LHCN-M2 (cell line): Measurements from ENCODE around the gene TPRN. TPM values are rescaled to one million over a fixed set of nuclear protein-coding genes. Genes with fewer than 3 reads are reported as not detected.

Experiments
- DNase-seq: peaks from one replicate; pipeline ENCODE4 v3.0.0-alpha.2; 2012; ENCODE audit warnings: low read depth
- total RNA-seq: library from RNA; depleted of rRNA; stranded (reverse); fragments of >200 nt; gene quantifications from 2 replicates; pipeline ENCODE4 v1.2.3, GENCODE V29; 2014; rRNA removed

Gene TPRN
- total RNA-seq, 1 experiment from 2014 or later: 10.7 TPM

DNA sequence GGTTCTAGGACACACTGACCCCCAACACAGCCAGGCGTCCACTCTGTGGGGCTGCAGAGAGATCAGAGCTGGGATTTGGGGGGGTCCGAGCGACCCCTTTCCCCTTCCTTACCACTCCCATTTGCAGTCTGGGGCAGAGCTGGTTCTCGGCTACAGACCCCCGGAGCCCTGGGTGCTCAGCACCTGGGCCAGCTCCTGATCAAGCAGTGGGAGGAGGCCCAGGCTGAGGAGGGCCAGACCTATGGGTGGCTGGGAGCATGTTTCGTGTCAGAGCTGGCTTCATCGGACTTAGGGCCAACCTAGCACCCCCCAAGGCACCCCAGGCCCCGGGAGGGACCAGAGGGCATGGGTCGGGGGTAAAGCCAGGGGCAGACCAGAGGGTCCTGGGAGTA, 54.0 kb downstream of the TPRN start:
- no peak for DNase-seq

DNA sequence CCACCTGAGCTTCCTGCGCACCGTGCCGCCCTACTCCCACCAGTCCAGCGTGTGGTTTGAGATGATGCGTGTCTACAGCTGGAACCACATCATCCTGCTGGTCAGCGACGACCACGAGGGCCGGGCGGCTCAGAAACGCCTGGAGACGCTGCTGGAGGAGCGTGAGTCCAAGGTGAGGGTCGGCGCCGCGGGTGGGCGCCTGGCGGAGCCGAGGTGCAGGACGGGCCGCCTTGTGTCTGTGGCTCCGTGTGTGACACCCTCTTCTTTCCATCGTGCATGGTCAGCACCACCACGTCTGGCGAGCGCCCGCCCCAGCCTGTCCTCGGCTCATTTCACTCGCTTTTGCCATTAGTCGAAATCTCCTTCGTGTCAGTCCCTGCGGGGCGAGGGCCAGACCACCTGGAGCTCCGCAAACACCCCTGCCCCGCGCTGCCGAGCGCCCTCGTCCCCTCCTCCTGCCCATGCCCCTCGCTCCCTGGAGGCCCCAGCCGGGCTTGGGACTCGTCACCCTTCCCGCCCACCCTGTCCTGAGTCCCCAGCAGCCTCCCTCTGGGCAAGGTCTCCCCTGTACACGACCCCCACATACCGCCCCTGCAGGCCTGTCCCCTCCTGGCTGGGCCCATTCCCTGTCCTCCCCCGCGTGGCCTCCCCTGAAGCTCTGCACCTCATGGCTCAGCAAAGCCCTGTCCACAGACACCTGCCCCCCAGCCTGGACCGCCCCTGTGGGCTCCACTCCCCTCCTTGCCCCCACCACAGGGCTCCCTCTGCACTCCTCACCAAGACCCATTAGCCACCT, 54.6 kb downstream of the TPRN start:
- DNase-seq: no peak

DNA sequence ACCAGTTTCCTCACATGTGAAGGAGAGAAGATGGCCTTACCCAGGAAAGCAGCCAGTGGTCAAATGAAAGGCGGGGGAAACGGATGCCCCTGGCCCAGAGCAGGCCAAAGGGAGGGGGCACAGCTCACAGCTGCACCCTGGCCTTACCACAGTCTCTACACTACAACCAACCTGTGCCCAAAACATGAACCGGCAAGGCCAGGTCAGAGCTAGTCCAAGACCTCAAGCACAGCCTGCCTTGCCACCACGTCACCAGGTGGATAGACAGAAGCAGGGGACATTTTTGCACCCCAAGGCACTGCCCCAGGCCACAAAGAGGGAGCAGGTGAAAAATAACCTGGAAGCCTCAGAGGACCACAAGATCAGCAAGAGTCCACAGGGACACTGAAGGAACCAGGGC, 57.1 kb downstream of the TPRN start:
- DNase-seq: no peak

DNA sequence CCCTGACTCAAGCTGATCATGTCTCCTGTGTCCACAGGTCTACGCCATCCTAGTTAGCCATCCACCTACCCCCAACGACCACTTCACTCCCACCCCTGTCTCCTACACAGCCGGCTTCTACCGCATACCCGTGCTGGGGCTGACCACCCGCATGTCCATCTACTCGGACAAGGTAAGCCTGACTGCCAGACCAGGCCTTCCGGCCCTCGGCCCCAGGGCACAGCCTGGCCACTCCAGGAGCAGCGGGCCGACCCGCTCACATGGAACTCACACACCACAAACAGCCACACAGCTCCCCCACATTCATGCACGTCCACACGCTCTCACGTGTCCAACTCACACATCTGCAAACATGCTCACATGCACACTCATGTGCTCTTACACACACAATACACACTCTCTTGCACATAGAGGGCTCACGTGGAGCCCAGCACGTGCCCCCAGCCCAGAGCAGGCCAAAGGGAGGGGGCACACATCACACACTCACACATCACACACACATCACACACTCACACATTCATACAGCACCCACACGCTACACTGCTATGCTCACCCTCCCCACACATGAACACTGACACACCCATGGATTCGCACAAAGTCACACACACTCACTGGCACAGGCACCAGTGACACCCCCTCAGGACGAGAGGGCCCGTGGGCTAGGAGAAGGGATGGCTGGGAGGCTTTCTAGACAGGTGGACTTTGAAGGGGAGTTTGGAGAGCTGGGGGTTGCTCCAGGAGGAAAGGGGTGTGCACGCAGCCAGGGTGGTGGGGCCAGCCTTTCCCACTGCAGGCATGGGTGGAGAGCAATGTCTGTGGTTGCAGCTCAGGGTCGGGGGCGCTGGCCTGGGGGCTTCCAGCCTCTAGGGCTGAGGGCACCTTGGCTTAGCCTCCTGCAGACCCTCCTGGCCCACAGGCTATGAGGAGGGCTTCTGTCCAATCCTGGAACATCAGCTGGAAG, 58.3 kb downstream of the TPRN start:
- DNase-seq: no peak

Other genes with a start within 250 kb of the TPRN start
- not detected in 2 replicates for gene LCN12, start 248.5 kb downstream of the TPRN start, total RNA-seq
- 2.0 TPM in 1 of 2 replicates, not detected in the other for gene PTGDS, start 223.2 kb downstream of the TPRN start, total RNA-seq
- 0.11 TPM in 1 of 2 replicates, not detected in the other for gene LCNL1, start 217.7 kb downstream of the TPRN start, total RNA-seq
- gene PAXX, start 208.3 kb downstream of the TPRN start, total RNA-seq: 53.2 and 67.3 TPM in 2 replicates
- gene CLIC3, start 204.2 kb downstream of the TPRN start, total RNA-seq: 0.52 TPM in 1 of 2 replicates, not detected in the other
- gene ABCA2, start 172.5 kb downstream of the TPRN start, total RNA-seq: 13.2 and 15.5 TPM in 2 replicates
- gene FUT7, start 168.7 kb downstream of the TPRN start, total RNA-seq: not detected in 2 replicates
- gene NPDC1, start 154.6 kb downstream of the TPRN start, total RNA-seq: 5.3 and 5.5 TPM in 2 replicates
- gene ENTPD2, start 146.7 kb downstream of the TPRN start, total RNA-seq: not detected in 2 replicates
- gene SAPCD2, start 130.2 kb downstream of the TPRN start, total RNA-seq: 16.1 and 17.7 TPM in 2 replicates
- gene UAP1L1, start 123.2 kb downstream of the TPRN start, total RNA-seq: 13.6 and 17.6 TPM in 2 replicates
- gene MAN1B1, start 113.8 kb downstream of the TPRN start, total RNA-seq: 78.4 and 92.8 TPM in 2 replicates
- 81.8 and 91.5 TPM in 2 replicates for gene DPP7, start 86.0 kb downstream of the TPRN start, total RNA-seq
- gene GRIN1, start 61.6 kb downstream of the TPRN start, total RNA-seq: 0.29 TPM in 1 of 2 replicates, not detected in the other
- gene LRRC26, start 30.7 kb downstream of the TPRN start, total RNA-seq: not detected in 2 replicates
- 0.45 TPM in 1 of 2 replicates, not detected in the other for gene TMEM210, start 28.7 kb downstream of the TPRN start, total RNA-seq
- gene ANAPC2, start 12.2 kb downstream of the TPRN start, total RNA-seq: 21.9 and 24.4 TPM in 2 replicates
- gene SSNA1, start 12.1 kb downstream of the TPRN start, total RNA-seq: 108 and 115 TPM in 2 replicates
- 45.7 and 50.1 TPM in 2 replicates for gene TMEM203, start 4.9 kb upstream of the TPRN start, total RNA-seq
- 15.4 and 16.9 TPM in 2 replicates for gene NDOR1, start 5.0 kb upstream of the TPRN start, total RNA-seq
- gene RNF208, start 21.5 kb upstream of the TPRN start, total RNA-seq: 0.26 TPM in 1 of 2 replicates, not detected in the other
- gene CYSRT1, start 24.4 kb upstream of the TPRN start, total RNA-seq: 4.1 and 4.4 TPM in 2 replicates
- 0.06 and 0.23 TPM in 2 replicates for gene RNF224, start 26.8 kb upstream of the TPRN start, total RNA-seq
- gene SLC34A3, start 30.2 kb upstream of the TPRN start, total RNA-seq: 0.06 TPM in 1 of 2 replicates, not detected in the other
- gene TUBB4B, start 40.5 kb upstream of the TPRN start, total RNA-seq: 517 and 586 TPM in 2 replicates
- not detected in 2 replicates for gene STPG3, start 50.5 kb upstream of the TPRN start, total RNA-seq
- gene NELFB, start 54.6 kb upstream of the TPRN start, total RNA-seq: 60.7 and 61.8 TPM in 2 replicates
- gene TOR4A, start 77.0 kb upstream of the TPRN start, total RNA-seq: 2.6 and 2.8 TPM in 2 replicates
- gene NRARP, start 101.5 kb upstream of the TPRN start, total RNA-seq: 0.06 TPM in 1 of 2 replicates, not detected in the other
- 4.0 and 6.5 TPM in 2 replicates for gene EXD3, start 222.4 kb upstream of the TPRN start, total RNA-seq
- gene NOXA1, start 222.7 kb upstream of the TPRN start, total RNA-seq: 0.17 and 0.19 TPM in 2 replicates
- gene ENTPD8, start 240.6 kb upstream of the TPRN start, total RNA-seq: not detected in 2 replicates